ENCODE data around the gene MAGI2.
"Not testable (repeated sequence)": the region's sequence is repeated elsewhere in the genome, so short reads cannot be mapped to it uniquely, and the experiment has no call there.

MAGI2 gene

GRCh38 chr7:79137942-79138341, 315.5 kb downstream of the MAGI2 start:
- DNase-seq = no peak

- no peak for DNase-seq
Observed at GRCh38 chr7:79132844-79133451, 320.5 kb downstream of the MAGI2 start.

DNA sequence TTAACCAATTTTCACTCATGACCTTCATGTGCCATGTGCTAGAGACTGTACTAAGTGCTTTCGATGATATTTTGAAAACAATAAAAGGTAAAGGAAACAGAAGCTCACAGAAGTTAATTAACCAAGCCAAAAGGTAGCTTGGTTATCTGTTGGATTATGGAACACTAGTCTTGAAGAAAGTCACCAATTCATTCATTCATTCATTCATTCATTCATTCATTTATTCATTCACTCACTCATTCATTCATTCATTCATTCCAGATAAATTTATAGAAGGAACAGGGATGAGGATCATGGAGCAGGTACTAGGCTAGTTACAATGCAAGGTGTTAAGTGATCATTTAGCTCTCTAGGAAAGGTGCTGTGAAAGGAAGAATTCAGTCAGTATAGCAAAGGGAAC, 322.8 kb downstream of the MAGI2 start:
- no peak for DNase-seq

- DNase-seq = no peak
Observed at GRCh38 chr7:79124331-79124730, 329.1 kb downstream of the MAGI2 start.

DNA sequence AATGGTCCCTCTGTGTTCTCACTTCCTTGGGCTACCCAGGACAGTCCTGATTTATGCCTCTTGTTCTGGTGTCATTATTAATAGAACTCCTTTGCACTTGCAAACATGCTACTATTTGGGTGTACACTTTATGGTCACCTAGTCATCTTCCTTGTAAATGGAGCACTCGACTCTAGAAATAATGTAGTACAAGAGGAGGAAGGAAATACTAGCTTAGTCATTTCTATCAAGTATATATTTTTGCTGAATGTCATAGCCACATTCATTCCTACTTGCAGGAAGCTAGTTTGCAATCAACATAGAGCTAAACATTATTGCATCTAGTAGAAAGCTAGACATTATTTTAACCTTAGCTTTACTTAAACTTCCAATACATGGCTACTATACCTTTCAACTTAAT, 335.3 kb downstream of the MAGI2 start:
- no peak for DNase-seq

GRCh38 chr7:79096361-79096805, 357.1 kb downstream of the MAGI2 start:
- DNase-seq = no peak

DNA sequence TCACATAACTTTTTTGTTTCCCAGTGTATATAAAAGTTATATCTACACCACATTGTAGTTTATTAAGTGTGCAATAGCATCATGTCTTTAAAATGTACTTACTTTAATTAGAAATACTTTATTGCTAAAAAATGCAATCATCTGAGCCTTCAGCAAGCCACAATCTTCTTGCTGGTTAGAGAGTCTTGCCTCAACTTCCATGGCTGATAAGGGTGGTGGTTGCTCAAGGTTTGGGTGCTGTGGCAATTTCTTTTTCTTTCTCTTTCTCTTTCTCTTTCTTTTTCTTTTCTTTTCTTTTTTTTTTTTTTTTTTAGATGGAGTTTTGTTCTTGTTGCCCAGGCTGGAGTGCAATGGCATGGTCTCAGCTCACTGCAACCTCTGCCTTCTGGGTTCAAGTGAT, 360.0 kb downstream of the MAGI2 start:
- no peak for DNase-seq

DNA sequence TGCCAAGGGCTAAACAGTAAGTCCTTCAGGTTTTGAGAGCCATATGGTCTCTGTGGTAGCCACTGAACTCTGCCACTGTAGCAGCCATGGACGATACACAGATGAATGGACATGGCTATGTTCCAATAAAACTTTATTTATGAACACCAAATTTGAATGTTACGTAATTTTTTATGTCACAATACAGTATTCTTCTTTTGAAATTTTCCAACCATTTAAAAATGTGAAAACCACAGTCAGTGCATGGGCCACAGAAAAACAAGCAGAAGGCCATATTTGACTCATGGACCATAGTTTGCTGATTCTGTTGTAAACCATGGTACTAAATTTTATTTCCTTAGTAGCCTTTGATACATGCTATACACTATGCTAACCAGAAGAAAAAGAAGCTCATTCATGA, 361.8 kb downstream of the MAGI2 start:
- DNase-seq = no peak

DNA sequence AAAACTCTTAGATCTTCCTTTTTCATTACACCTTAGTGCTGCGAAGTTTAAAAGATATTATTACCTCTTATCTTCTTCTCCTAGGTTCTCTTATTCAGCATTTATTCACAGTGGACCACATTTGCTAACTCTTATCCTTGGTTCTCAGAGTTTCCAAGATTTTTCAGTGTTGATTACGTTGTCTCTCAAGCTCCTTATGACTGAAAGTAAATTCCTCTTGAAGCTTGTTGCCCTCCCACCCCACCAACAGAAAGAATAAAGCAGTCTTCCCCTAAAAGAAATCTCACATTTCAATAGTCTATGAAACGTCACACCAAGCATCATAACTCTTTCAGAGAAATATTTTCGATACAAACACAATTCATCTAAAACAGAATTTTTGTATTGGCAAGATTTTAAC, 362.5 kb downstream of the MAGI2 start:
- DNase-seq = no peak

- no peak for DNase-seq
Observed at GRCh38 chr7:79090543-79090942, 362.9 kb downstream of the MAGI2 start.

GRCh38 chr7:79084423-79084822, 369.0 kb downstream of the MAGI2 start:
- DNase-seq = no peak

DNA sequence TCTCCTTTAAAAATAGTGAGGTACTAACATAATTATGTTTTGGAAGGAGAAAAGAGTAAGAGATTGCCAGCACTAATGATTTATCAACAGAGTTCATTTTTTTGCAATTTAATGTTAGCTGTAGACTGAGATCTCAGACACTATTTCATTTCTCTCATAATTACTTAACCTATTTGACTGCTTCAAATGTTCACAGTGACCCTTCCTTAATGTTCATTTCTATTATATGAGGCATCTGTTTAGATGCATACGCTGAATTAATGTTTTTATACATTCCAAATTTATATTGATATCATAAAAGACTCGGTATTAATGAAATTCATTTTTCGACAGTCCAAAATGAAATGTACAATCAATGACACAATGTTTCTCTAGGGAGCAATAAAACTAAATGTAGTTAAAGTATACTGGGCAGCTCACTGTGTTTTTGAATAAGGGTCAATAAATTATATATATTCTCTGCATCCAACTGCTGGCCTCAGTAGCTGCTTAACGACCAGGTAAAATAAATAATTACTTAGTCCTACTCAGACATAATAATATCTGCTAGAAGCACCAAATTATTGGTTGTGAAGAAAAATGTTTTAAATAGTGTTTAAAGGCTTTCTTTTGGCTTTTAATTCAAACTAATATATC, 373.4 kb downstream of the MAGI2 start:
- no peak for DNase-seq

DNA sequence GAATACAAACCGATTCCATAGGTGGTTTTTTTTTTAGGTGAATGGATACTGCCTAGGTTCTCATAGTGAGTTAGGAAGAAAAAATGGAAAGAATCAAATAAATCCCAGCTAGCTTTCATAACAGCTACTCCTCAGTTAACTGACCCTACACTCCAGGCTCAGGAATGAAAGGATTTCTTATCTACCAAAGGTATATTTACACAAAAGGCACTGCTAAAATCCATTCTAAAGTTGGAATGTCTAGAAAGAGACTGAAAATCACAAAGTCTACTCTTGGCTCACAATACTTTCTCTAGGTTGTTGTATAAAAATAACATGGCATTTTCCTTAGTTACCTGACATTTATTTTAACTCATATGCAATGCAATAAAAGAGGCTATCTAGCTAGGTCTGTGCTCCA, 375.2 kb downstream of the MAGI2 start:
- no peak for DNase-seq

- not testable (repeated sequence) for DNase-seq
Observed at GRCh38 chr7:79071187-79071586, 382.3 kb downstream of the MAGI2 start.

GRCh38 chr7:79064187-79064823, 389.2 kb downstream of the MAGI2 start:
- no peak for DNase-seq

DNA sequence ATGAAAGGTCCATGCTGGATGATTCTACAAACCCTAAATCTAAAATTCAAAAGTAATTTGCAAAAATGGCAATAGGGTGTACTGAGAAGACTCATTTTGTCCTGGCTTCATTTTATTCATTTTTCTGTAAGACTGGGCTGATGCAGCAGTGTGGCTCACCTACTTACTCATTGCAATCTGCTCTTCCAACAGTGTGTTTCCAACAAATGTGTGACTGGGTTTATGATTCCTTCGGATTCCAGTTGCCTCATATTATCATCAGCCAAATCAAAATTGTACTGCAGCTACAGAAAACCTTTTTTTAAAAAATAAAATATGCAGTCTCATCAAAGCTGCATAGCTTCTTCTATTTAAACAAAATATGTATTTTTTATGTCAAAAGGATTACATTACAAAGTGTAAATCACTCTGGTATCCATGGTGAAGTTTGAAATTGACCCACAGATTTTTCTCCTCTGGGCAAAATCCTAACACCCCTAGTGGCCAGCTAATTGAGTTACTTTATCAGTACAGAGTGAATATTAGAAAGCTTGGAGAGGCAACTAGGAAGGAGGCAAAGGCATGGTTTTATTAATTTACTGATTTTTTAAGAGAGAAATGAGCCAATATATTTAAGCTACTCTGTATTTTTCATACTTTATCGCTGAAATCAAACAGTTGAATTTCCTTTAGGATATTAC, 390.3 kb downstream of the MAGI2 start:
- no peak for DNase-seq

GRCh38 chr7:79060498-79060897, 393.0 kb downstream of the MAGI2 start:
- no peak for DNase-seq

- no peak for DNase-seq
Observed at GRCh38 chr7:79055722-79056415, 397.6 kb downstream of the MAGI2 start.

GRCh38 chr7:79051915-79052314, 401.6 kb downstream of the MAGI2 start:
- DNase-seq = no peak

- DNase-seq = no peak
Observed at GRCh38 chr7:79050603-79051002, 402.9 kb downstream of the MAGI2 start.

- DNase-seq = no peak
Observed at GRCh38 chr7:79046061-79046460, 407.4 kb downstream of the MAGI2 start.

DNA sequence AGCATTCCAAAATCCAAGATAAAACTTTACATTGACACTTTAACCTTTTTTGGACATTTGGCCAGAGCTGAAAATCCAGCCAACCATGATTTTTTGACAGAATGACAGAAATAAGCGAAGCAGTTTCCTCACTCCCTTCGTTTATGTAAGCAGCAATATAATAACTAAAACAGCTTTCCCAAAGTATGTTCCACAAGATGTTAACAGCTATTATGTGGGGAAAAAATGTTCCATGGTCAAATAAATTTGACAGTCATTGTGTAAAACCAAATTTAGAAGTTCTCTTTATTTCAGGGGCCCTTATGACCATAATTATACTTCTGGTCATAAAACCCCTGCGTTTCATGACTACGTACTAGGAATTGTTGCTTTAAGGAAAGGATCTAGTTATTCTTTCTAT, 416.5 kb downstream of the MAGI2 start:
- no peak for DNase-seq

DNA sequence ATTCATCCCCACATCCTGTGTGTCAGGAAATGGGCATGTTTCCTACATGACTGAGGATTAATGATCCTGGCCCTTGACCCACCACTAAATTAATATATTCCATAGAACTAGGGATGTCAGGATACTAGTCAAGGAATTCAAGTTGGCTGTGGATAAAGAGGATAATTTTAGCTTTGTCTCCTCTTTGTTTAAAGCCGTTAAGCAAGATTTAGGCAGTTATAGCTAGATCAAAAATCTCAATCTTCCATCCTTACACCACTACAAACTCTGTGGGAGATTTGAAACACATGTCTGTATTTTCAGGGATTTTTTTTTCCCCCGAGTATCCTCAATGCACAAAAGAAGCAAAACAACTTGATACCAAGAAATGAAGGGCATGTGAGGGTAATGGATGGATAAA, 417.1 kb downstream of the MAGI2 start:
- DNase-seq = no peak
